Spinal cord (tissue), 10 donors: ENCODE measurements around the gene PSMC2. TPM values are rescaled to one million over a fixed set of nuclear protein-coding genes. Genes with fewer than 3 reads are reported as not detected.

Experiments
- DNase-seq, 6 donors: peaks; one replicate each; pipeline versions ENCODE4 v3.0.0 to v3.0.0-alpha.2; 2013 to 2015; ENCODE audit warnings: low spot score in 6 of 6, low read depth in 4 of 6
- H3K27ac ChIP-seq: one replicate; pipeline ENCODE4 v1.5.1; 2013; ENCODE audit warnings: low read depth, low read length, control low read depth
- H3K27me3 ChIP-seq: one replicate; pipeline ENCODE4 v1.6.1; 2013; ENCODE audit warnings: low read length; ENCODE audit not compliant: control insufficient read depth, insufficient read depth
- H3K36me3 ChIP-seq: one replicate; pipeline ENCODE4 v1.6.1; 2013; ENCODE audit warnings: low read length; ENCODE audit not compliant: control insufficient read depth, insufficient read depth
- H3K4me1 ChIP-seq: one replicate; pipeline ENCODE4 v1.6.1; 2013; ENCODE audit warnings: low read length; ENCODE audit not compliant: control insufficient read depth, insufficient read depth
- H3K4me3 ChIP-seq: one replicate; pipeline ENCODE4 v1.5.1; 2013; ENCODE audit warnings: low read depth, low read length, control low read depth
- H3K9me3 ChIP-seq: one replicate; pipeline ENCODE4 v1.6.1; 2013; ENCODE audit warnings: low read length; ENCODE audit not compliant: control insufficient read depth, insufficient read depth
- WGBS: methylation state at CpG from one replicate; pipeline ENCODE4 v1.1.5; 2013; ENCODE audit warnings: missing lambda C conversion rate; ENCODE audit not compliant: insufficient coverage; 5-methylcytosine and 5-hydroxymethylcytosine counted together
- polyA plus RNA-seq, 2 donors: library from polyadenylated mRNA; unstranded; fragments of 120-200 nt; gene quantifications; one replicate each; pipeline ENCODE4 v1.2.1, GENCODE V29; 2013; ENCODE audit not compliant: insufficient read length in 2 of 2
- total RNA-seq, 2 donors: library from RNA; depleted of rRNA in 1 of 2; stranded (reverse); fragments of 120-200 nt in 1 of 2; fragments of >200 nt in 1 of 2; gene quantifications; one replicate each; pipeline versions ENCODE4 v1.2.3 to v1.2.4, GENCODE V29; 2013 to 2014
- donor health status: healthy.

PSMC2 gene
- total and polyA plus RNA-seq, 4 donors: 103 to 153 (median 112) TPM

- Histone ChIP-seq H3K4me3 (no peak overlapping the region), H3K9me3 (no peaks in the 10 kb centered on the region), H3K36me3 (peaks cover 35% of the 10 kb centered on the region), H3K27me3 (no peaks in the 10 kb centered on the region), H3K27ac (no peak overlapping the region), H3K4me1 (no peaks in the 10 kb centered on the region)
- no CpG with 5 or more reads among the region's 2 CpGs for WGBS
- DNase-seq: no peak
Measured at GRCh38 chr7:103336761-103337160, 10.7 kb upstream of the PSMC2 start.

- Histone ChIP-seq H3K27ac (no peak overlapping the region), H3K27me3 (no peaks in the 10 kb centered on the region), H3K4me3 (no peak overlapping the region), H3K9me3 (no peaks in the 10 kb centered on the region), H3K4me1 (peaks cover 5% of the 10 kb centered on the region), H3K36me3 (peaks cover 33% of the 10 kb centered on the region)
- no CpG with 5 or more reads among the region's 2 CpGs for WGBS
- DNase-seq: no peak
Measured at GRCh38 chr7:103338864-103339263, 8.6 kb upstream of the PSMC2 start.

- Histone ChIP-seq H3K4me3 (no peak overlapping the region), H3K27ac (no peak overlapping the region), H3K9me3 (no peaks in the 10 kb centered on the region), H3K4me1 (peaks cover 5% of the 10 kb centered on the region), H3K27me3 (no peaks in the 10 kb centered on the region), H3K36me3 (peaks cover 11% of the 10 kb centered on the region)
- no peak for DNase-seq
- 100% methylated on average over 1 of the region's 2 CpGs for WGBS
Measured at GRCh38 chr7:103341466-103341865, 6.0 kb upstream of the PSMC2 start.

- Histone ChIP-seq H3K27me3 (no peaks in the 10 kb centered on the region), H3K9me3 (no peaks in the 10 kb centered on the region), H3K4me1 (peaks cover 6% of the 10 kb centered on the region), H3K27ac (no peak overlapping the region), H3K4me3 (peak overlapping the region; percentile 87), H3K36me3 (peaks cover 10% of the 10 kb centered on the region)
- no peak for DNase-seq
Measured at GRCh38 chr7:103343332-103343731, 4.1 kb upstream of the PSMC2 start.

GRCh38 chr7:103343758-103344452 lies 3.5 kb upstream of the PSMC2 start:
- peak overlapping the region; percentile 87 for H3K4me3 ChIP-seq
- WGBS: 0% methylated on average over 20 of the region's 26 CpGs
- no peaks in the 10 kb centered on the region for H3K9me3 ChIP-seq
- H3K27me3 ChIP-seq: no peaks in the 10 kb centered on the region
- H3K36me3 ChIP-seq: peaks cover 7% of the 10 kb centered on the region
- peak in 2 of 6 donors; percentile 21 to 33 for DNase-seq
- peaks cover 9% of the 10 kb centered on the region for H3K4me1 ChIP-seq
- H3K27ac ChIP-seq: peak overlapping the region; percentile 78

- Histone ChIP-seq H3K4me1 (peaks cover 12% of the 10 kb centered on the region), H3K27ac (peak within 1 kb of the TSS; percentile 78), H3K27me3 (no peaks in the 10 kb centered on the region), H3K4me3 (peak within 1 kb of the TSS; percentile 87), H3K9me3 (no peaks in the 10 kb centered on the region), H3K36me3 (peaks cover 4% of the 10 kb centered on the region)
- peak; percentile 82 to 98 (median 88) for DNase-seq
- whole genome bisulfite sequencing: under 1% methylated on average over 33 of the region's 43 CpGs
Measured at GRCh38 chr7:103344453-103345149, 2.8 kb upstream of the PSMC2 start, which contains the start of gene DNAJC2. DNAJC2 (minus strand) TSS chr7:103344767; CDS start chr7:103344622, 145 bp downstream.

- peaks cover 14% of the 10 kb centered on the region for H3K4me1 ChIP-seq
Measured at GRCh38 chr7:103346396-103346795, 1.0 kb upstream of the PSMC2 start.

GRCh38 chr7:103348452-103348851 lies 1.0 kb downstream of the PSMC2 start:
- Histone ChIP-seq H3K27ac (no peak overlapping the region), H3K4me1 (peaks cover 8% of the 10 kb centered on the region), H3K36me3 (peaks cover 6% of the 10 kb centered on the region), H3K27me3 (no peaks in the 10 kb centered on the region), H3K9me3 (no peaks in the 10 kb centered on the region), H3K4me3 (peak overlapping the region; percentile 97)
- WGBS: 27% methylated on average over 7 of the region's 13 CpGs
- DNase-seq: no peak

More at GRCh38 chr7:103346396-103346795, 1.0 kb upstream of the PSMC2 start:
- DNase-seq: no peak
- Histone ChIP-seq H3K27ac (no peak overlapping the region), H3K4me3 (no peak overlapping the region), H3K36me3 (no peaks in the 10 kb centered on the region), H3K27me3 (no peaks in the 10 kb centered on the region), H3K9me3 (no peaks in the 10 kb centered on the region)
- WGBS: 93% methylated on average over 3 of the region's 5 CpGs

GRCh38 chr7:103348959-103349358 lies 1.5 kb downstream of the PSMC2 start:
- WGBS: no CpG with 5 or more reads among the region's 2 CpGs
- H3K9me3 ChIP-seq: no peaks in the 10 kb centered on the region
- H3K4me1 ChIP-seq: peaks cover 8% of the 10 kb centered on the region
- no peaks in the 10 kb centered on the region for H3K27me3 ChIP-seq
- peak overlapping the region; percentile 97 for H3K4me3 ChIP-seq
- H3K27ac ChIP-seq: no peak overlapping the region
- DNase-seq: no peak
- H3K36me3 ChIP-seq: peaks cover 6% of the 10 kb centered on the region

GRCh38 chr7:103349805-103350204 lies 2.4 kb downstream of the PSMC2 start:
- Histone ChIP-seq H3K27me3 (no peaks in the 10 kb centered on the region), H3K4me1 (peaks cover 8% of the 10 kb centered on the region), H3K27ac (no peak overlapping the region), H3K9me3 (no peaks in the 10 kb centered on the region), H3K36me3 (peaks cover 11% of the 10 kb centered on the region), H3K4me3 (no peak overlapping the region)
- DNase-seq: no peak
- WGBS: no CpG with 5 or more reads among the region's 1 CpG
